ENCODE results near the gene FNBP1.

DNA sequence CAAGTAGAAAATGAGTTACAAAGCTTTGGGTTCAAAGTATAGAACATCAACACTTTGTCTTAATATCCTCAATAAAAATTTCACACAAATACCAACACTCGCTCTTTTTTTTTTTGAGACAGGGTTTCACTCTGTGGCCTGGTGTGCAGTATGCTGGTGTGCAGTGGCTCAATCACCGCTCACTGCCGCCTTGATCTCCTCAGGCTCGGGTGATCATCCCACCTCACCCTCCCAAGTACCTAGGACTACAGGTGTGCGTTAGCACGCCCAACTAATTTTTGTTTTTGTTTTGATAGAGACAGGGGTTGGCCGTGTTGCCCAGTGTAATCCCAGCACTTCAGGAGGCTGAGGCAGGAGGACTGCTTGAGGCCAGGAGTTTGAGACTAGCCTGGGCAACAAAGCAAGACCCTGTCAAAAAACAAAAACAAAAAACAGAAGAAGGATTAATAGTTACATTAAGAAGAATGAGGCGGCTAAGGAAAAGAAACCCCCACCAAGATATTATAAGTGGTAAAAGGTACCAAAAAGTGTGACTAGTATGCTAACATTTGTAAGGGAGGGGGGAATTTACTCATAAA is 20.3 kb downstream of the FNBP1 start:
- TF ChIP-seq, protein P1, sequence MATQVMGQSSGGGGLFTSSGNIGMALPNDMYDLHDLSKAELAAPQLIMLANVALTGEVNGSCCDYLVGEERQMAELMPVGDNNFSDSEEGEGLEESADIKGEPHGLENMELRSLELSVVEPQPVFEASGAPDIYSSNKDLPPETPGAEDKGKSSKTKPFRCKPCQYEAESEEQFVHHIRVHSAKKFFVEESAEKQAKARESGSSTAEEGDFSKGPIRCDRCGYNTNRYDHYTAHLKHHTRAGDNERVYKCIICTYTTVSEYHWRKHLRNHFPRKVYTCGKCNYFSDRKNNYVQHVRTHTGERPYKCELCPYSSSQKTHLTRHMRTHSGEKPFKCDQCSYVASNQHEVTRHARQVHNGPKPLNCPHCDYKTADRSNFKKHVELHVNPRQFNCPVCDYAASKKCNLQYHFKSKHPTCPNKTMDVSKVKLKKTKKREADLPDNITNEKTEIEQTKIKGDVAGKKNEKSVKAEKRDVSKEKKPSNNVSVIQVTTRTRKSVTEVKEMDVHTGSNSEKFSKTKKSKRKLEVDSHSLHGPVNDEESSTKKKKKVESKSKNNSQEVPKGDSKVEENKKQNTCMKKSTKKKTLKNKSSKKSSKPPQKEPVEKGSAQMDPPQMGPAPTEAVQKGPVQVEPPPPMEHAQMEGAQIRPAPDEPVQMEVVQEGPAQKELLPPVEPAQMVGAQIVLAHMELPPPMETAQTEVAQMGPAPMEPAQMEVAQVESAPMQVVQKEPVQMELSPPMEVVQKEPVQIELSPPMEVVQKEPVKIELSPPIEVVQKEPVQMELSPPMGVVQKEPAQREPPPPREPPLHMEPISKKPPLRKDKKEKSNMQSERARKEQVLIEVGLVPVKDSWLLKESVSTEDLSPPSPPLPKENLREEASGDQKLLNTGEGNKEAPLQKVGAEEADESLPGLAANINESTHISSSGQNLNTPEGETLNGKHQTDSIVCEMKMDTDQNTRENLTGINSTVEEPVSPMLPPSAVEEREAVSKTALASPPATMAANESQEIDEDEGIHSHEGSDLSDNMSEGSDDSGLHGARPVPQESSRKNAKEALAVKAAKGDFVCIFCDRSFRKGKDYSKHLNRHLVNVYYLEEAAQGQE (IDR thresholded peaks at IDR 0.05), result no peak
- no peak for TF ChIP-seq CEBPB (IDR thresholded peaks at IDR 0.05)
- TF ChIP-seq MAFK (IDR thresholded peaks at IDR 0.05; ENCODE audit: partially characterized antibody), result no peak
- TF ChIP-seq, protein P2, sequence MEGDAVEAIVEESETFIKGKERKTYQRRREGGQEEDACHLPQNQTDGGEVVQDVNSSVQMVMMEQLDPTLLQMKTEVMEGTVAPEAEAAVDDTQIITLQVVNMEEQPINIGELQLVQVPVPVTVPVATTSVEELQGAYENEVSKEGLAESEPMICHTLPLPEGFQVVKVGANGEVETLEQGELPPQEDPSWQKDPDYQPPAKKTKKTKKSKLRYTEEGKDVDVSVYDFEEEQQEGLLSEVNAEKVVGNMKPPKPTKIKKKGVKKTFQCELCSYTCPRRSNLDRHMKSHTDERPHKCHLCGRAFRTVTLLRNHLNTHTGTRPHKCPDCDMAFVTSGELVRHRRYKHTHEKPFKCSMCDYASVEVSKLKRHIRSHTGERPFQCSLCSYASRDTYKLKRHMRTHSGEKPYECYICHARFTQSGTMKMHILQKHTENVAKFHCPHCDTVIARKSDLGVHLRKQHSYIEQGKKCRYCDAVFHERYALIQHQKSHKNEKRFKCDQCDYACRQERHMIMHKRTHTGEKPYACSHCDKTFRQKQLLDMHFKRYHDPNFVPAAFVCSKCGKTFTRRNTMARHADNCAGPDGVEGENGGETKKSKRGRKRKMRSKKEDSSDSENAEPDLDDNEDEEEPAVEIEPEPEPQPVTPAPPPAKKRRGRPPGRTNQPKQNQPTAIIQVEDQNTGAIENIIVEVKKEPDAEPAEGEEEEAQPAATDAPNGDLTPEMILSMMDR (IDR thresholded peaks at IDR 0.05), result no peak
- TF ChIP-seq, protein P3, sequence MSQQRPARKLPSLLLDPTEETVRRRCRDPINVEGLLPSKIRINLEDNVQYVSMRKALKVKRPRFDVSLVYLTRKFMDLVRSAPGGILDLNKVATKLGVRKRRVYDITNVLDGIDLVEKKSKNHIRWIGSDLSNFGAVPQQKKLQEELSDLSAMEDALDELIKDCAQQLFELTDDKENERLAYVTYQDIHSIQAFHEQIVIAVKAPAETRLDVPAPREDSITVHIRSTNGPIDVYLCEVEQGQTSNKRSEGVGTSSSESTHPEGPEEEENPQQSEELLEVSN (IDR thresholded peaks at IDR 0.05; ENCODE audit: borderline replicate concordance, low read depth), result no peak
